ACC112 (cell line): ENCODE results near the gene TMED1.

Experiments
- H2AFZ ChIP-seq: fragments of 200-600 bp; sonication (generic); one replicate; pipeline ENCODE4 v1.6.0; 2017; ENCODE audit warnings: antibody characterized with exemption, low read length; ENCODE audit not compliant: unreplicated experiment
- H3K27ac ChIP-seq: fragments of 200-600 bp; sonication (generic); 2 replicates; pipeline ENCODE4 v1.5.1; 2014; ENCODE audit warnings: low read depth, mild to moderate bottlenecking, antibody characterized with exemption, low read length, moderate library complexity
- H3K27me3 ChIP-seq: fragments of 200-600 bp; sonication (generic); 2 replicates; pipeline ENCODE4 v1.6.1; 2014; ENCODE audit warnings: mild to moderate bottlenecking, antibody characterized with exemption, low read length, moderate library complexity, mixed read lengths; ENCODE audit not compliant: insufficient read depth
- H3K36me3 ChIP-seq: fragments of 200-600 bp; sonication (generic); 2 replicates; pipeline ENCODE4 v1.6.1; 2016; ENCODE audit warnings: mild to moderate bottlenecking, antibody characterized with exemption, low read length, moderate library complexity, mixed read lengths; ENCODE audit not compliant: insufficient read depth
- H3K4me1 ChIP-seq: fragments of 200-600 bp; sonication (generic); one replicate; pipeline ENCODE4 v1.6.1; 2016; ENCODE audit warnings: low read length, mixed read lengths; ENCODE audit not compliant: insufficient read depth, unreplicated experiment, control insufficient read depth
- H3K4me3 ChIP-seq: fragments of 200-600 bp; sonication (generic); 2 replicates; pipeline ENCODE4 v1.5.1; 2014; ENCODE audit warnings: mild to moderate bottlenecking, low read depth, low read length
- H3K79me2 ChIP-seq: fragments of 200-600 bp; sonication (generic); one replicate; pipeline ENCODE4 v1.6.0; 2016; ENCODE audit warnings: low read length; ENCODE audit not compliant: control insufficient read depth, unreplicated experiment, insufficient read depth

Gene TMED1

DNA sequence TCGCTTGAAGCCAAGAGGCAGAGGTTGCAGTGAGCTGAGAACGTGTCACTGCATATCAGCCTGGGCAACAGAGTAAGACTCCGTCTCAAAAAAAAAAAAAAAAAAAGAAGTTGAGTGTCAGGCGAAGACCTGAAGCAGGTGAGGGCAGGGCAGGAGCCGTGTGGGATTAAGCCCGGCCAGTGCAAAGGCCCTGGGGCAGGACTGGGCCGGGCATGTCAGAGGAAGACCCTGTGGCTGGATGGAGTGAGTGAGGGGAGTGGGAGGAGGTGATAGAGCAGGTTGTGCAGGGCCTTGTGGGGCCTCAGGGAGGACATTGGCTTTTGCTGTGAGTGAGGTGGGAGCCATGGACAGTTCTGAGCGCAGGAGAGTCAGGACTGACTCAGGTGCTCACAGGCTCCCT is 47.9 kb downstream of the TMED1 start:
- Histone ChIP-seq H3K27me3 (no peaks in the 10 kb centered on the region), H3K36me3 (peaks cover 7% of the 10 kb centered on the region; the same call in 1 of the 2 replicates), H2AFZ (no peak overlapping the region), H3K79me2 (no peaks in the 10 kb centered on the region), H3K4me1 (no peaks in the 10 kb centered on the region), H3K27ac (no peak overlapping the region), H3K4me3 (no peak overlapping the region)

DNA sequence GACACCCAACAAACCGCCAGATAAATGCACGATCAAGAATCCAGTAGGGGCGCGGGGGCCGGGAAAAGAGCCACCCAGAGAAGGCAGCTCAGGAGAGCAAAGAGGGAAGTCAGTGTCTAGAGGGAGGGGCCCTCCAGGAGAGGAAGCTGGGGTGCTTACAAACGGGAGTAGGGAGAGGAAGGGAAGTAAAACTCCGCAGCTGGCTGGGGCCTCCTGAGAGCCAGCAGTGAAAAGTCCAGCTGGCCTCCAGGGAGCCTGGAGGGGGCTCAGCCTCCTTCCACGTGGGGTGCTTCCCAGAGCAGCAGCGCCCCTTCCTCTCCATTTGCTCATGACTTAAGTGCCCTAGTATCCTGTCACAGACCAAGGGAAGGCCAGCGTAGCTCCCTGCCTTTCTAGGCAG is 51.8 kb downstream of the TMED1 start:
- no peak overlapping the region for H3K27ac ChIP-seq
- H3K36me3 ChIP-seq, result peaks cover 7% of the 10 kb centered on the region; the same call in 1 of the 2 replicates
- H3K27me3 ChIP-seq, result no peaks in the 10 kb centered on the region
- no peaks in the 10 kb centered on the region for H3K79me2 ChIP-seq
- H3K4me3 ChIP-seq, result no peak overlapping the region
- H2AFZ ChIP-seq, result no peak overlapping the region
- peaks cover 13% of the 10 kb centered on the region for H3K4me1 ChIP-seq

DNA sequence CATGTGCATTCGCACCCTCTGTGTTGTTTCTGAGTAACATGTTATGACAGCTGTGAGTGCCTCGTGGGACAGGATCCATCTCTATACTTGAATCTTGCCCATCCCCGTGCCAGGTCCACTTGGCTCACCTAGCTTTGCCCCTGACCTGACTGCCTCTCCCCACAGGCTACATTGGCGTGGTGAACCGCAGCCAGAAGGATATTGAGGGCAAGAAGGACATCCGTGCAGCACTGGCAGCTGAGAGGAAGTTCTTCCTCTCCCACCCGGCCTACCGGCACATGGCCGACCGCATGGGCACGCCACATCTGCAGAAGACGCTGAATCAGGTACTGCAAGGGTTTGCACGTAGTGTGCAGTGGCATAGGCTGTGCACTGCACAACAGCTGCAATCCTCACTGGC is 53.2 kb downstream of the TMED1 start:
- H3K79me2 ChIP-seq, result no peaks in the 10 kb centered on the region
- no peak overlapping the region for H3K27ac ChIP-seq
- H3K36me3 ChIP-seq, result peaks cover 7% of the 10 kb centered on the region; the same call in 1 of the 2 replicates
- no peaks in the 10 kb centered on the region for H3K27me3 ChIP-seq
- no peak overlapping the region for H2AFZ ChIP-seq
- H3K4me3 ChIP-seq, result no peak overlapping the region
- peaks cover 13% of the 10 kb centered on the region for H3K4me1 ChIP-seq
